ENCODE data around the gene HIPK2.

DNA sequence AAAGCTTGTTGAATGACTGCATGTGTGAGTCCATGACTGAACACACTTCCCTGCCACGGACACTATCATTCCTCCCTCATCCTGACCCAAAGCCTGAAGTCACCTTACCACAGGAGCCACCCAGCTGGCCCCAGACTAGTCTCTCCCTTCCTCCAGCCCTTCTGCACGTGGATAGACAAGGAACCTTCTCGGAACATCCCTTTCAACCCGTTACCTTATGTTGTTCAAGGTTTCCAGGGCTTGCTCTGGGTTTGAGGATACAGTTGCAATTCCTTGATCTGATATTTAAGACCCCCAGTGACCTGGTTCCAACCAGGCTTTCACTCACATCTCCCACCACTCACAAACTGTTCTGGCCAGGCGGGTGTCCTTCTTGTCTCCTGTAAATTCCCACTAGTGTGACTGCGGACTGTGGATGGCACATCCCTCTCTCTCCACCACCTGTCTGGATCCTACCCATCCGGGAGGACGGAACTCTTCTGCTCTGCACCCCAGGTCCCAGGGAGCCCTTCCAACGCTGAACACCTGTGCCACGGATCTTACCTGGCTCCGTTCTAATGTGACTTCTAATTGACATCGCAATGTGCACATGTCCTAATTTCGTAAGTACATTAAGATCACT lies 62.5 kb downstream of the HIPK2 start:
- no peak for TF ChIP-seq ZFP3 (CRISPR knock-in tag; IDR thresholded peaks at IDR 0.05)
- no peak for TF ChIP-seq ESRRG (CRISPR knock-in tag; IDR thresholded peaks at IDR 0.05)
- TF ChIP-seq TCF4 (CRISPR knock-in tag; IDR thresholded peaks at IDR 0.05; ENCODE audit: borderline replicate concordance): no peak
- no peak for TF ChIP-seq CSDC2 (CRISPR knock-in tag; IDR thresholded peaks at IDR 0.05)
- no peak for TF ChIP-seq RARB (CRISPR knock-in tag; IDR thresholded peaks at IDR 0.05)
- TF ChIP-seq PPARA (CRISPR knock-in tag; IDR thresholded peaks at IDR 0.05; ENCODE audit: borderline replicate concordance): no peak
